HepG2 (cell line): Measurements from ENCODE around the gene ZNF652. TPM values are rescaled to one million over a fixed set of nuclear protein-coding genes. Genes with fewer than 3 reads are reported as not detected.
A peak's percentile ranks its signal among the peaks of the same experiment; 100 is the strongest.

Experiments used
- GFI1 ChIP-seq: sonication (generic); formaldehyde crosslinking; IDR thresholded peaks from 2 replicates; pipeline ENCODE4 v1.5.0; 2020; ENCODE audit warnings: missing genetic modification reagents, mild to moderate bottlenecking, borderline replicate concordance
- RAD51 ChIP-seq: fragments of 450-650 bp; IDR thresholded peaks from 2 replicates; pipeline ENCODE4 v1.6.1; 2016; ENCODE audit warnings: borderline replicate concordance
- RFX3 ChIP-seq: IDR thresholded peaks from 2 replicates; pipeline ENCODE4 v1.6.1; 2016; ENCODE audit warnings: missing biosample characterization, missing genetic modification reagents
- SNAPC4 ChIP-seq: sonication (generic); formaldehyde crosslinking; IDR thresholded peaks from 2 replicates; pipeline ENCODE4 v1.4.0; 2020; ENCODE audit warnings: mild to moderate bottlenecking, missing genetic modification reagents
- TAF15 ChIP-seq: fragments of 200-400 bp; formaldehyde crosslinking; IDR thresholded peaks from one replicate; pipeline ENCODE4 v1.6.1; 2018; ENCODE audit warnings: mild to moderate bottlenecking, low read depth, low read length; ENCODE audit not compliant: poor library complexity, severe bottlenecking
- XBP1 ChIP-seq: sonication (generic); formaldehyde crosslinking; IDR thresholded peaks from 2 replicates; pipeline ENCODE4 v1.5.0; 2020; ENCODE audit warnings: missing genetic modification reagents
- ZNF34 ChIP-seq: sonication (generic); formaldehyde crosslinking; IDR thresholded peaks from 2 replicates; pipeline ENCODE4 v1.4.0; 2020; ENCODE audit warnings: mild to moderate bottlenecking, missing genetic modification reagents, borderline replicate concordance
- ZNF562 ChIP-seq: sonication (generic); formaldehyde crosslinking; IDR thresholded peaks from 2 replicates; pipeline ENCODE4 v1.8.0; 2022; ENCODE audit warnings: missing genetic modification reagents, borderline replicate concordance
- ZNF687 ChIP-seq: sonication (generic); formaldehyde crosslinking; IDR thresholded peaks from 2 replicates; pipeline ENCODE4 v1.5.1; 2020; ENCODE audit warnings: mild to moderate bottlenecking, missing genetic modification reagents, moderate library complexity
- ZNF710 ChIP-seq: sonication (generic); formaldehyde crosslinking; IDR thresholded peaks from 2 replicates; pipeline ENCODE4 v1.5.0; 2020; ENCODE audit warnings: mild to moderate bottlenecking, missing genetic modification reagents, borderline replicate concordance
- ZNF839 ChIP-seq: sonication (generic); formaldehyde crosslinking; IDR thresholded peaks from 2 replicates; pipeline ENCODE4 v1.4.0; 2020; ENCODE audit warnings: missing genetic modification reagents, mild to moderate bottlenecking, borderline replicate concordance
- ZZZ3 ChIP-seq: sonication (generic); formaldehyde crosslinking; IDR thresholded peaks from 2 replicates; pipeline ENCODE4 v1.4.0; 2020; ENCODE audit warnings: missing genetic modification reagents, mild to moderate bottlenecking, borderline replicate concordance
- polyA plus RNA-seq, 8 experiments: library from polyadenylated mRNA; depleted of rRNA in 3 of 8; stranded (reverse) in 7 of 8; unstranded in 1 of 8; fragments of >200 nt; fragmentation: Illumina TruSeq in 4 of 8; extraction: Trizol in 4 of 8; gene quantifications; 2 replicates each; pipeline versions ENCODE4 v1.2.1 to v1.2.3, GENCODE V29; 2011 to 2016; ENCODE audit warnings: low read depth in 4 of 8, missing spikeins in 1 of 8, mixed read lengths in 1 of 8; ENCODE audit not compliant: insufficient read depth in 1 of 8
- total RNA-seq, 5 experiments: library from RNA; depleted of rRNA; stranded (reverse); fragments of >200 nt; fragmentation: Illumina TruSeq; extraction: Trizol; gene quantifications; 2 replicates each; pipeline ENCODE4 v1.2.3, GENCODE V29; 2016; ENCODE audit warnings: low read depth in 1 of 5

The ZNF652 gene
- total and polyA plus RNA-seq, 2 of the 13 experiments (the other 11 are each of a cell fraction or from before 2014, with no cell fraction given), result 16.2 to 30.2 TPM

- TF ChIP-seq ZNF687 (CRISPR knock-in tag) (peak; percentile 79), RAD51 (no peak), XBP1 (no peak), ZZZ3 (no peak), ZNF710 (CRISPR knock-in tag) (peak; percentile 82; the same call in 1 of the 2 replicates), GFI1 (no peak), SNAPC4 (CRISPR knock-in tag) (no peak), ZNF34 (CRISPR knock-in tag) (no peak), RFX3 (CRISPR knock-in tag) (no peak; the same call in 1 of the 2 replicates), TAF15 (no peak), ZNF562 (CRISPR knock-in tag) (no peak), ZNF839 (CRISPR knock-in tag) (no peak)
Measured at GRCh38 chr17:49407981-49408501, 46.0 kb upstream of the ZNF652 start (continued).
